Neural cell (in vitro differentiated cells): Measurements from ENCODE around the gene ERC2. TPM values are rescaled to one million over a fixed set of nuclear protein-coding genes. Genes with fewer than 3 reads are reported as not detected.
A peak's percentile ranks its signal among the peaks of the same experiment; 100 is the strongest.

ENCODE experiments used
- H2AFZ ChIP-seq: fragments of 200-600, 300-800 bp; sonication (generic), shearing (Covaris generic); 2 replicates; pipeline ENCODE4 v1.6.0; 2014; ENCODE audit warnings: low read depth, mild to moderate bottlenecking, antibody characterized with exemption, low read length, moderate library complexity
- H3F3A ChIP-seq: fragments of 200-600 bp; shearing (Covaris generic); 2 replicates; pipeline ENCODE4 v1.6.1; 2016; ENCODE audit warnings: mild to moderate bottlenecking, moderate library complexity, mixed read lengths, antibody characterized with exemption, low read length; ENCODE audit not compliant: insufficient read depth, poor library complexity, severe bottlenecking
- H3K27ac ChIP-seq: fragments of 200-600, 300-800 bp; sonication (generic), shearing (Covaris generic); 2 replicates; pipeline ENCODE4 v1.5.1; 2014; ENCODE audit warnings: mild to moderate bottlenecking, low read length, moderate library complexity
- H3K27me3 ChIP-seq: fragments of 300-800, 200-600 bp; sonication (generic), shearing (Covaris generic); 2 replicates; pipeline ENCODE4 v1.6.0; 2014; ENCODE audit warnings: mild to moderate bottlenecking, low read depth, low read length, moderate library complexity; ENCODE audit not compliant: insufficient read depth
- H3K36me3 ChIP-seq: fragments of 300-800, 200-600 bp; sonication (generic), shearing (Covaris generic); 2 replicates; pipeline ENCODE4 v1.5.1; 2014; ENCODE audit warnings: mild to moderate bottlenecking, antibody characterized with exemption, low read length, moderate library complexity; ENCODE audit not compliant: insufficient read depth
- H3K4me2 ChIP-seq: fragments of 300-800, 200-600 bp; sonication (generic), shearing (Covaris generic); 2 replicates; pipeline ENCODE4 v1.6.0; 2014; ENCODE audit warnings: mild to moderate bottlenecking, low read length
- H3K4me3 ChIP-seq: fragments of 300-800, 200-600 bp; sonication (generic), shearing (Covaris generic); 2 replicates; pipeline ENCODE4 v1.5.1; 2014; ENCODE audit warnings: mild to moderate bottlenecking, low read length, moderate library complexity
- H3K79me2 ChIP-seq: fragments of 200-600 bp; shearing (Covaris generic); replicated peaks from 2 replicates; pipeline ENCODE4 v1.6.0; 2014; ENCODE audit warnings: mild to moderate bottlenecking, low read length, moderate library complexity; ENCODE audit not compliant: insufficient read depth
- H3K9ac ChIP-seq: fragments of 300-800, 200-600 bp; sonication (generic), shearing (Covaris generic); 2 replicates; pipeline ENCODE4 v1.6.1; 2016; ENCODE audit warnings: mild to moderate bottlenecking, low read length, mixed read lengths
- H3K9me2 ChIP-seq: fragments of 200-600 bp; shearing (Covaris generic); 2 replicates; pipeline ENCODE4 v1.6.1; 2016; ENCODE audit warnings: mild to moderate bottlenecking, low read length, mixed read lengths; ENCODE audit not compliant: insufficient read depth
- H3K9me3 ChIP-seq: fragments of 200-600, 300-800 bp; sonication (generic), shearing (Covaris generic); 2 replicates; pipeline ENCODE4 v1.6.1; 2016; ENCODE audit warnings: mild to moderate bottlenecking, mixed run types, low read length, moderate library complexity, mixed read lengths
- H4K20me1 ChIP-seq: fragments of 200-600 bp; shearing (Covaris generic); 2 replicates; pipeline ENCODE4 v1.6.1; 2016; ENCODE audit warnings: mild to moderate bottlenecking, mixed run types; ENCODE audit not compliant: insufficient read depth
- EP300 ChIP-seq: fragments of 450-650 bp; conservative IDR thresholded peaks from 2 replicates; pipeline ENCODE4 v1.6.1; 2014; ENCODE audit warnings: antibody characterized with exemption, mild to moderate bottlenecking, moderate library complexity; ENCODE audit not compliant: poor library complexity, severe bottlenecking
- POLR2AphosphoS5 ChIP-seq: IDR thresholded peaks from 2 replicates; pipeline ENCODE4 v1.6.1; 2012
- RAD21 ChIP-seq: fragments of 450-650 bp; conservative IDR thresholded peaks from 2 replicates; pipeline ENCODE4 v1.6.1; 2014; ENCODE audit warnings: antibody characterized with exemption, mild to moderate bottlenecking, moderate library complexity
- SMC3 ChIP-seq: fragments of 450-650 bp; conservative IDR thresholded peaks from 2 replicates; pipeline ENCODE4 v1.6.1; 2014; ENCODE audit warnings: antibody characterized with exemption, mild to moderate bottlenecking, moderate library complexity; ENCODE audit not compliant: poor library complexity
- polyA plus RNA-seq: library from polyadenylated mRNA; depleted of rRNA; stranded (reverse); fragments of >200 nt; gene quantifications from 2 replicates; pipeline ENCODE4 v1.2.3, GENCODE V29; 2014
- TF ChIP-seq, protein P1 (sequence below): fragments of 450-650 bp; IDR thresholded peaks from 2 replicates; pipeline ENCODE4 v1.5.1; 2014; ENCODE audit warnings: antibody characterized with exemption, mild to moderate bottlenecking, moderate library complexity; ENCODE audit not compliant: poor library complexity, severe bottlenecking
- TF ChIP-seq, protein P2 (sequence below): IDR thresholded peaks from 2 replicates; pipeline ENCODE4 v1.6.1; 2012; ENCODE audit warnings: borderline replicate concordance

ERC2 gene
- polyA plus RNA-seq, 1 donor from 2014 or later: 60.4 TPM

DNA sequence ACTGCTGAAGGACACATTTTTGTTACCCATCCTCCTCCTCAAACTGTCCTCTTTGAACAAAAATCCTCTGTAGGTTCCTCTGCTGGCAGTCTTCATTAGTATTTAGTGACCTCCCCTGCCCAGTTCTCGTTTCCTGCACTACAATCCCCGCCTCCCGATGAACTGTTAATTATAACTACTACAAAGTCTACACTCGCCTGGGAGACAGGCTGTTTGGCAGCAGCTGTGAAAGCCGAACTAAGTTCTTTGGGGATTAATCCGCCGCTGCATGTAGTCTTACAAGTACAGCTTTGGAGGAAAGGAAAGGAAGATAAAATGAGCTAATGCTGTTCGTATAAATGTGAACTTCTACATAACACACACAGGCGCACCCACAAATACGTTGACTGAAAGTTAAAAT is 821.2 kb downstream of the ERC2 start:
- Histone ChIP-seq H3K4me3 (no peak overlapping the region), H3K27me3 (no peaks in the 10 kb centered on the region), H4K20me1 (no peaks in the 10 kb centered on the region), H3K36me3 (no peaks in the 10 kb centered on the region), H3K9me3 (no peaks in the 10 kb centered on the region), H2AFZ (no peak overlapping the region), H3K9me2 (no peaks in the 10 kb centered on the region), H3K79me2 (no peaks in the 10 kb centered on the region), H3K4me2 (no peak overlapping the region), H3F3A (no peaks in the 10 kb centered on the region), H3K27ac (no peak overlapping the region), H3K9ac (no peak overlapping the region)
- no peak for TF ChIP-seq SMC3
- no peak for TF ChIP-seq RAD21
- TF ChIP-seq, protein P1, sequence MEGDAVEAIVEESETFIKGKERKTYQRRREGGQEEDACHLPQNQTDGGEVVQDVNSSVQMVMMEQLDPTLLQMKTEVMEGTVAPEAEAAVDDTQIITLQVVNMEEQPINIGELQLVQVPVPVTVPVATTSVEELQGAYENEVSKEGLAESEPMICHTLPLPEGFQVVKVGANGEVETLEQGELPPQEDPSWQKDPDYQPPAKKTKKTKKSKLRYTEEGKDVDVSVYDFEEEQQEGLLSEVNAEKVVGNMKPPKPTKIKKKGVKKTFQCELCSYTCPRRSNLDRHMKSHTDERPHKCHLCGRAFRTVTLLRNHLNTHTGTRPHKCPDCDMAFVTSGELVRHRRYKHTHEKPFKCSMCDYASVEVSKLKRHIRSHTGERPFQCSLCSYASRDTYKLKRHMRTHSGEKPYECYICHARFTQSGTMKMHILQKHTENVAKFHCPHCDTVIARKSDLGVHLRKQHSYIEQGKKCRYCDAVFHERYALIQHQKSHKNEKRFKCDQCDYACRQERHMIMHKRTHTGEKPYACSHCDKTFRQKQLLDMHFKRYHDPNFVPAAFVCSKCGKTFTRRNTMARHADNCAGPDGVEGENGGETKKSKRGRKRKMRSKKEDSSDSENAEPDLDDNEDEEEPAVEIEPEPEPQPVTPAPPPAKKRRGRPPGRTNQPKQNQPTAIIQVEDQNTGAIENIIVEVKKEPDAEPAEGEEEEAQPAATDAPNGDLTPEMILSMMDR: no peak

DNA sequence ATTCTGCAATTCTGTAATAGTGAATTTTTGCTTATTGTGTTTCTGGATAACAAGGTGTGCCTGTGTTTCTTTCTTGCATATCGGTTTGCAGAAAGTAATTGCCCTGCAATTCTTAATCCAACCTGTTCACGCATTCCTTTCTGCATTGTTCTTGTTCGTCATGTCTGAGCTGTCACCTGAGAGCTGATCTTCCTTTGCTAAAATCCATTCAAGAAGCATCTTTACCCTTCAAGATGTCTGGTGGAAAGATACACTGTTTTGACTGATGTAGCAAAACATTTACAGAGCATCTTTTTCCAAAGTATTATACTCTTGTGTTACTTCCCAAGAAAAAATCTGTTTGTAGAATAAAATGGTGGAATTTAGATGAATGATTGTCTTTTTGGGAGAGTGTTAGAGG is 822.1 kb downstream of the ERC2 start:
- Histone ChIP-seq H3K27ac (peak overlapping the region; percentile 3), H3K27me3 (no peaks in the 10 kb centered on the region), H3F3A (no peaks in the 10 kb centered on the region), H4K20me1 (no peaks in the 10 kb centered on the region), H3K4me3 (peak overlapping the region; percentile 24), H3K9me3 (no peaks in the 10 kb centered on the region), H3K4me2 (peak overlapping the region; percentile 6), H3K36me3 (no peaks in the 10 kb centered on the region), H3K79me2 (no peaks in the 10 kb centered on the region), H3K9me2 (no peaks in the 10 kb centered on the region), H3K9ac (no peak overlapping the region), H2AFZ (no peak overlapping the region)
- peak; percentile 64 for TF ChIP-seq POLR2AphosphoS5
- peak; percentile 80 for TF ChIP-seq EP300
- TF ChIP-seq, protein P2, sequence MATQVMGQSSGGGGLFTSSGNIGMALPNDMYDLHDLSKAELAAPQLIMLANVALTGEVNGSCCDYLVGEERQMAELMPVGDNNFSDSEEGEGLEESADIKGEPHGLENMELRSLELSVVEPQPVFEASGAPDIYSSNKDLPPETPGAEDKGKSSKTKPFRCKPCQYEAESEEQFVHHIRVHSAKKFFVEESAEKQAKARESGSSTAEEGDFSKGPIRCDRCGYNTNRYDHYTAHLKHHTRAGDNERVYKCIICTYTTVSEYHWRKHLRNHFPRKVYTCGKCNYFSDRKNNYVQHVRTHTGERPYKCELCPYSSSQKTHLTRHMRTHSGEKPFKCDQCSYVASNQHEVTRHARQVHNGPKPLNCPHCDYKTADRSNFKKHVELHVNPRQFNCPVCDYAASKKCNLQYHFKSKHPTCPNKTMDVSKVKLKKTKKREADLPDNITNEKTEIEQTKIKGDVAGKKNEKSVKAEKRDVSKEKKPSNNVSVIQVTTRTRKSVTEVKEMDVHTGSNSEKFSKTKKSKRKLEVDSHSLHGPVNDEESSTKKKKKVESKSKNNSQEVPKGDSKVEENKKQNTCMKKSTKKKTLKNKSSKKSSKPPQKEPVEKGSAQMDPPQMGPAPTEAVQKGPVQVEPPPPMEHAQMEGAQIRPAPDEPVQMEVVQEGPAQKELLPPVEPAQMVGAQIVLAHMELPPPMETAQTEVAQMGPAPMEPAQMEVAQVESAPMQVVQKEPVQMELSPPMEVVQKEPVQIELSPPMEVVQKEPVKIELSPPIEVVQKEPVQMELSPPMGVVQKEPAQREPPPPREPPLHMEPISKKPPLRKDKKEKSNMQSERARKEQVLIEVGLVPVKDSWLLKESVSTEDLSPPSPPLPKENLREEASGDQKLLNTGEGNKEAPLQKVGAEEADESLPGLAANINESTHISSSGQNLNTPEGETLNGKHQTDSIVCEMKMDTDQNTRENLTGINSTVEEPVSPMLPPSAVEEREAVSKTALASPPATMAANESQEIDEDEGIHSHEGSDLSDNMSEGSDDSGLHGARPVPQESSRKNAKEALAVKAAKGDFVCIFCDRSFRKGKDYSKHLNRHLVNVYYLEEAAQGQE: no peak
- TF ChIP-seq, protein P1: peak; percentile 38

DNA sequence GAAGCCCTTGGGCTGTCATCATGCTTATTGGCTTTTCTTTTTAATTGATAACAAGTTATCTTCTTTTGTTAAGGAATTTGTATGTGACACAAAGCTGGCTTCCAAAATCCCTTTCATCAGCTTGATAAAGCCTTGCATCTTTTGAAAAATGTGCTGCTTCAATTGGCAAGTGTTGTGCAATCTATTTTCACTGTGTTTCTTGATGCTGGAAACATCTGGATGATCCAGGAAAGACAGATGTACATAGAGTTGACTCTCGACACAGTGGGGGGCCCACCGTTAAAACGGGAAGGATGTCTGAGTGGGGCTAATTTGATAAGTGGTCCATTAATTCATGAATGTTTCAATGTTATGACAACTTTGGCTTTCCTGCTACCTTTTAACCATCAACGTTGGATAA is 822.8 kb downstream of the ERC2 start:
- H3K36me3 ChIP-seq: no peaks in the 10 kb centered on the region
- TF ChIP-seq POLR2AphosphoS5 (no peak), RAD21 (no peak), SMC3 (no peak)
- TF ChIP-seq, protein P1: no peak
- H3K4me3 ChIP-seq: peak overlapping the region; percentile 24

More for the DNA sequence above, 822.8 kb downstream of the ERC2 start:
- H3F3A ChIP-seq: no peaks in the 10 kb centered on the region
- no peaks in the 10 kb centered on the region for H3K9me2 ChIP-seq
- no peaks in the 10 kb centered on the region for H4K20me1 ChIP-seq
- H3K79me2 ChIP-seq: no peaks in the 10 kb centered on the region
- no peaks in the 10 kb centered on the region for H3K9me3 ChIP-seq
- H3K27ac ChIP-seq: peak overlapping the region; percentile 3
- H3K4me2 ChIP-seq: peak overlapping the region; percentile 6
- H2AFZ ChIP-seq: no peak overlapping the region
- no peaks in the 10 kb centered on the region for H3K27me3 ChIP-seq
- H3K9ac ChIP-seq: no peak overlapping the region
